Mucosa of rectum (tissue), 2 donors: Measurements from ENCODE around the gene FBXL20.

Source experiments
- H3K27ac ChIP-seq, 2 donors: one replicate each; pipeline ENCODE4 v1.7.0; 2013; ENCODE audit warnings: inconsistent platforms in 2 of 2, low read depth in 2 of 2, low read length in 2 of 2
- H3K27me3 ChIP-seq, 2 donors: one replicate each; pipeline ENCODE4 v1.7.0; 2013; ENCODE audit warnings: low read length in 2 of 2; ENCODE audit not compliant: control insufficient read depth in 2 of 2, insufficient read depth in 2 of 2
- H3K36me3 ChIP-seq, 2 donors: one replicate each; pipeline ENCODE4 v1.7.0; 2013; ENCODE audit warnings: low read length in 2 of 2; ENCODE audit not compliant: control insufficient read depth in 2 of 2, insufficient read depth in 2 of 2
- H3K4me1 ChIP-seq, 2 donors: one replicate each; pipeline ENCODE4 v1.7.0; 2013; ENCODE audit warnings: low read length in 2 of 2, mild to moderate bottlenecking in 1 of 2; ENCODE audit not compliant: control insufficient read depth in 2 of 2, insufficient read depth in 2 of 2
- H3K4me3 ChIP-seq, 2 donors: one replicate each; pipeline ENCODE4 v1.7.0; 2013; ENCODE audit warnings: low read length in 2 of 2
- H3K9ac ChIP-seq, 2 donors: one replicate each; pipeline ENCODE4 v1.7.0; 2013; ENCODE audit warnings: low read length in 2 of 2, low read depth in 1 of 2, mild to moderate bottlenecking in 1 of 2
- H3K9me3 ChIP-seq, 2 donors: one replicate each; pipeline ENCODE4 v1.7.0; 2013; ENCODE audit warnings: low read length in 2 of 2; ENCODE audit not compliant: control insufficient read depth in 2 of 2
- donor health status: healthy.
- donor health status: Normal muscosa, but diverticular disease.

The FBXL20 gene

DNA sequence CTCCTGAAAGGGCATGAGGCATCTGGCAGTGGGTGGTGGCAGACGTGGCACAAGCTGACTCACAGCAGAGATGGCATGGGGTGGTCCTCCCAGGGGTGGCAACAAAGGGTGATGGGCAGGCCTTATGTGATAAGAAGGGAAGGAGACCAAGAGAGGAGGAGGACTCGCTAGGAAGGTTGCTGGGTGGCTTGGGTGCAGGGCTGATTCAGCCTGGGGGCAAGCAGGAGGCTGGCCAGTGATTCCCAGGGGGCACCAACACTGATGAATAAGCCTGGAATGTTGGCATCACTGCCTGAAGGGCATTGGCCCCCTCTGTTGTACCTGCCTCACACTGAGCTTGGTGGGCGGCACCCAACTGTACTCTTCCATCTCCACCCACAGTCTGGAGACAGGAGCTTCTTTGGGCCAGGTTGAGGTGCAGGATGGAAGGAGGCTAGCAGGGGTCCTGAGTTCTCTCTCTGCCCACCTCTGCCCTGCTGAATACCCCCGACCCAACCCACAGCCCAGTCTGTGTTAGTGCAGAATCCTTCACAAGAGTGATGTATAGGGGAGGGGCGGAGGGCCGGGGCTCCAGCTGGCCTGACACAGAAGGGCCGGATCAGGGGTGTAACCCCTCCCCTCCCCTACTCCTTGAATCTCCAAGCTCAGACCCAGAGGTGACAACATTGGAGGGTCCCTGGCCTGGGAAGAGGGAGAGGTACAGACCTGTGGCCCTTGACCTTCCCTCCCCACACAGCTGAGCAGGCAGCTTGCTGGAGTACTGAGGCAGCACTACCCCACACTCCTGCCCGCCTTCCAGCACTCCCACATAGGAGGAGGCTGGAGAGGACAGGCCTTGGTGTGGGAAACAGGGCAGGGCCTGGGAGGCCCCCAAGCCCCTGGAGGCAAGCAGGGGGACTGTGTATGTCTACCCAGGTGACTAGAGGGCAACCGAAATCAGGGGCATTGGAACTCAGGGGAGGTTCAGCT lies 178.3 kb downstream of the FBXL20 start:
- H3K9ac ChIP-seq = no peak overlapping the region
- H3K27me3 ChIP-seq = peaks cover 14 to 28% of the 10 kb centered on the region in 2 donors
- H3K9me3 ChIP-seq = no peaks in the 10 kb centered on the region
- H3K4me1 ChIP-seq = peaks cover 0 to 3% of the 10 kb centered on the region in 2 donors
- H3K27ac ChIP-seq = no peak overlapping the region
- H3K4me3 ChIP-seq = no peak overlapping the region
- no peaks in the 10 kb centered on the region for H3K36me3 ChIP-seq

DNA sequence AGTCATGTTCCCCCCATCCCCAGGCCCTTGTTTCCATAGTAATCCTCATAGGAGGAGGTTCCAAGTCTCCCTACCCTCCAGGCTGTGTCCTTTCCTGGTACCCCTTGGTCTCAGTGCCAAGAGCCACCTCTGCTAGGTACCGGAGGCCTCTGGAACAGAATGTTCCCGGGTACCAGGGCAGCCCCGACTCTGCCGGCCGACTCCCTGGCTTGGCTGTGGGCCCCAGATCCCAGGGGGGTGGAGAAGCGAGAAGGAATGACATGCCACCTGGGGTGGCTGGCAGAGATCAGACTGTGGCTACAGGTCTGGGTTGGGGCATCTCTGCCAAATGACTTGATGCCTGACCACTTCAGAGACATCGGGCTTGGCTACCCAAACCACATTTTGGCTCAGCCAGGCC lies 179.3 kb downstream of the FBXL20 start:
- H3K9ac ChIP-seq = no peak overlapping the region
- no peaks in the 10 kb centered on the region for H3K9me3 ChIP-seq
- H3K27ac ChIP-seq = no peak overlapping the region
- H3K4me3 ChIP-seq = no peak overlapping the region
- no peaks in the 10 kb centered on the region for H3K36me3 ChIP-seq
- peaks cover 0 to 3% of the 10 kb centered on the region in 2 donors for H3K4me1 ChIP-seq
- H3K27me3 ChIP-seq = peaks cover 12 to 26% of the 10 kb centered on the region in 2 donors

DNA sequence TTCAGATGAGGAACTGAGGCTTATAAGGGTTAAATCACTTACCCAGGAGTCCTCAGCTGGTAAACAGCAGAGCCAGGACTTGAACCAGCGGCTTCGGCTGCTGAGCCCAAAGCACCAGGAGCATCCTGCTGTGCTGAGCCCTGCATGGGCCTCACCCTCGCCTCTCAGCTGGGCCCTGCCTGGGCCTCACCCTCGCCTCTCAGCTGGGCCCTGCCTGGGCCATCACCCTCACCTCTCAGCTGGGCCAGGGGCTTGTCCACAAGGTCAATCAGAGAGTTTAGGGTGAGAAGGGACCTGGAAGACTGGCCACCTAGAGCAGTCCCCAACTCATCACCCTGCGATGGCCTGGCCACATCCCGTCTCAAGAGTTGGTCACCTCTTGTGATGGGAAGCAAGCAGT lies 179.9 kb downstream of the FBXL20 start:
- Histone ChIP-seq H3K4me3 (no peak overlapping the region), H3K9me3 (no peaks in the 10 kb centered on the region), H3K9ac (no peak overlapping the region), H3K4me1 (peaks cover 0 to 3% of the 10 kb centered on the region in 2 donors), H3K27me3 (peaks cover 14 to 25% of the 10 kb centered on the region in 2 donors), H3K36me3 (no peaks in the 10 kb centered on the region), H3K27ac (no peak overlapping the region)

DNA sequence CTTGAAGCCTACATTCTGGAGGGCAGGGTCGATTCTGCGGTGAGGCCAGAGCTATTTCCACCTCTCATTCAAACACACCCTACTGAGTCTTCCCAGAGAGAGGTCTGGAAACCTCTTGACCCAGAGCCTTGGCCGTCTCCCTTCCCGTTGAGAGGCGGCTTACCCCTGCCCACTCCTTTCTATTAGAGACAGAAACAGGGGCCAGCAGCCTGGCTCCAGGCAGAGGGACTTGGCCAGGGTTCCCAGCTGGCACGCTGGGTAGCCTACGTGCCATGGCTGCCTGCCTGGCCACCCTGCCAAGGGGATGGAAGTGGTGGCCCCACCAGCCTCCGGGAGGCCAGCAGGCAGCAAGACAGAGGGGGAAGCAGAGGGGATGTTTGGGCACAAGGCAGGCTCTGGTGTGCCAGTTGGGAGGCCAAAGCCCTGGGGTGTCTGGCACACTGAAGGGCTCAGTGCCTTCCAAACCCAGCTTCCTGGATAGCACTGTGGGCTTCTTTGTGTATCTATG lies 181.7 kb downstream of the FBXL20 start:
- no peak overlapping the region for H3K9ac ChIP-seq

DNA sequence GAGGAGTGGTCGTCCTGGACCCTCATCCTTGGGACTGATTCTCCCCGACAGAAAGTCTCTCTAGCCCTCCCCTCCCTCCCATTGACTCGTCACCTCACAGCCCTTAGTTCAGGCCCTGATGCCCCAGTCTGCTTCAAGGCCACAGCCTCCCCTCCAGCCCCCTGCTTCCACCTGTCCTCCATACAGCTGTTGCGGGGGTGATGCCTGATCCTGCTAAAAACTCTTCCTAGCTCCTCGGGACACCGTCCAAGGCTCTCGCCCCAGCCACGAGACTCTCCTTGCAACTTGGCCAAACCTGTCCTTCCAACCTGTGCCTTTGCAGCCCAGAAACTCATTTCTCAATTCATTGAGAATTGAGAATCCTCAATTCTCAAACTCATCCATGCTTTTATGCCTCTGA lies 182.5 kb downstream of the FBXL20 start:
- Histone ChIP-seq H3K36me3 (no peaks in the 10 kb centered on the region), H3K4me3 (no peak overlapping the region), H3K9me3 (no peaks in the 10 kb centered on the region), H3K4me1 (no peaks in the 10 kb centered on the region), H3K27me3 (peaks cover 7 to 8% of the 10 kb centered on the region in 2 donors), H3K9ac (no peak overlapping the region), H3K27ac (no peak overlapping the region)

More for the DNA sequence above, 181.7 kb downstream of the FBXL20 start:
- Histone ChIP-seq H3K27ac (no peak overlapping the region), H3K36me3 (no peaks in the 10 kb centered on the region), H3K9me3 (no peaks in the 10 kb centered on the region), H3K27me3 (peaks cover 8 to 14% of the 10 kb centered on the region in 2 donors), H3K4me3 (no peak overlapping the region), H3K4me1 (no peaks in the 10 kb centered on the region)

DNA sequence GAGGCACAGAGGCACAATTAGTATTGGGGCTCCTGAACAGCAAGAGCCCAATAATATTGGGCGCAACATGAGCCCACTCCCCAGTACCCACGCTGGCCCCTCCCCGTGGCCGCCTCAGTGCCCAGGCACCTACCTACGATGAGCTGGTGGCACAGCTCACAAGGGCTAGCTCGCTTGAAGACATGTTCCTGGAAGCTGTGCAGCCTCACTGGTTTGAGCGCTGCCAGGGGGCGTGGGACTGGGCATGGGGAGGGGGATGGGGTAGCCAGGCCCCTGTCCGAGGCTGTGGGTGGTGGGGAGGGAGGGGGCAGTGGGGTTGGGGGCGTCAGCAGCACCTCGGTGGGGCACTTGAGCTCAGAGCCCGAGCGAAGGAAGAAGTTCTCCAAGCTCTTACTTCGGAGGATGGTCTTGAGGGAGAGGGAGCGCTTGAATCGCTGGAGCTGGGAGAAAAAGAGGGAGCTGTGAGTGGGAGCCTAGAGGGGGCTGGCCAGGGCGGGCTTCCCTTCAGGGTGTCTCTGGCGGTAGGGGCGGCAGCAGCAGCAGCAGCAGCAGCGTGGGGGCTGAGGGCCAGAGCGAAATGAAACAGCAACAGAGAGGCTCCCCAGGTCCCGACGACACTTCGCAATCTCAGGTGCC lies 183.6 kb downstream of the FBXL20 start:
- Histone ChIP-seq H3K4me3 (no peak overlapping the region), H3K9me3 (no peaks in the 10 kb centered on the region), H3K27ac (no peak overlapping the region), H3K9ac (no peak overlapping the region), H3K4me1 (no peaks in the 10 kb centered on the region), H3K27me3 (peaks cover 0 to 7% of the 10 kb centered on the region in 2 donors), H3K36me3 (no peaks in the 10 kb centered on the region)

DNA sequence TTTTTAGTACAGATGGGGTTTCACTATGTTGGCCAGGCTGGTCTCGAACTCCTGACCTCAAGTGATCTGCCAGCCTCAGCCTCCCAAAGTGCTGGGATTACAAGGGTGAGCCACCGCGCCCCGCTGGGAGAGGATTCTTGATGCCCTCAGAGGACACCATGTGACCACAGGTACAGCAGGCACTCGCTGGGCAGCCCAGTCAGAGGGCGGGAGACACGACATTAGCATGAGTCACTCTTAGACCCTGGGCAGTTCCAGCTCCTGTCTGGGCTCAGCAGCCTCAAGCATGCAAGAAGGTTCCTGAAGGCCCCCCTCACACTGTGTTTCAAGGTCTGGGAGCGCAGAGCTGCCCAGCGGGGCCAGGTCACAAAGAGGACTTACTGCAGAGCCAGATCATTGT lies 187.6 kb downstream of the FBXL20 start:
- H3K27me3 ChIP-seq = peaks cover 2 to 3% of the 10 kb centered on the region in 2 donors

DNA sequence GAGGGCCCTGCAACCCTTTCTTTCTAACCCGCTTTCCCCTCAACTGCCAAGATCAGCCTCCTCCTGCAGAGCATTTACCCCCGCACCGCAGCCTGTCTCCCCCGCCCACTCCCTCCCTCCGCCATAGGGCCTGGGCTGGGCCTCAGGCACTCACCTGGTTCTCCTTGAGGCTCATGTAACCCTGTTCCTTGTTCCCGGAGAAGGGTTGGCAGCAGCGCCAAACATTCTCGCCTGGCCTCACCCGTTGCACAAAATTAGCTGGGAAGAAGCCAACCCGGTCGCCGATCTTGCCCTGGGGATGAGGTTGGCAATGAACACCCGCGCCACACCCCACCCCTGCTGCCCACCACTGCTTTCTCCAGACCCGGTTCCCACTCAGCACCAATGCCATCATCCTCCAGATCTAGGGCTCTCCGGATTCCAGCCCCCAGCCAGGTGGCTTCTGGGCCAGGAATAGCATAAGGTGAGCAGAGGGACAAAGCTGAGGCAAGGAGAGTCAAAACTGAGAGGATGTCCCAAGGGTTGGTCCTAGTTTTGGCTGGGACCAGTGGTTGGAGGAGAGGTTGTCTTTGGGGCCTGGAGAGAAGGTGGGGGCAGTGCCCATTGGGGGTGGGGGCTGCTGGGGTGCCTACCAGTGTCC lies 188.5 kb downstream of the FBXL20 start:
- H3K27ac ChIP-seq = no peak overlapping the region

More for the DNA sequence above, 187.6 kb downstream of the FBXL20 start:
- Histone ChIP-seq H3K9ac (no peak overlapping the region), H3K4me1 (peaks cover 8 to 12% of the 10 kb centered on the region in 2 donors), H3K36me3 (no peaks in the 10 kb centered on the region), H3K27ac (no peak overlapping the region), H3K9me3 (no peaks in the 10 kb centered on the region), H3K4me3 (no peak overlapping the region)

DNA sequence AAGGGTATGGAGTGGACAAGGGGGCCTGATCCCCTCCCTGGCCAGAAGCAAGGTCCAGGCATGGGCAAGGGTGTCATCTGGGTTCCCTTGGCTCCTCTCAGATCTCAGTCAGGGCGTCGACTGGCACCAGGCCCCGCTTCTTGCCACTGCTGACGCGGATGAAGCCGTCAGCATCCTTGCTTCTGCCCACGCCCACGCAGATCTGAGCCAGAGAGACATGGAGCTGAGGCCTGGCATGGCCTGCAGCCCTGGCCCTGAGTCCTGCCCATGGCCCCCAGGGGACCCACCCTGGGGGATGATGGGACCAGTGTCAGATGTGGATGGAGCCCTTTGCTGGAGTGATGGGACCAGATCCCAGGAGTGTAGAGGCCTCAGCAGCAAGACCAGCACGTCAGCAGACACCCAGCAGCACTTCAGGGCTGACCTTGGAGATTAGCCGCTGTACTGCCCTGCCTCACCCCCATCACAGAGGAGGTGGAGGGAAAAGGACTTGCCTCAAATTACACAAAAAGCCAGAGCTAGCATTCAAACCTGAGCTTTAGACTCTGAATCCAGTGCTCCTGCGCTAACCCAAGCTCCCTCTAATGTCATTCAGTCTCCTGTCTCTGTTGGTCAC lies 189.1 kb downstream of the FBXL20 start:
- peaks cover 11 to 15% of the 10 kb centered on the region in 2 donors for H3K4me1 ChIP-seq

More for the DNA sequence above, 188.5 kb downstream of the FBXL20 start:
- H3K27me3 ChIP-seq = peaks cover 2 to 3% of the 10 kb centered on the region in 2 donors
- no peak overlapping the region for H3K4me3 ChIP-seq
- H3K36me3 ChIP-seq = no peaks in the 10 kb centered on the region
- H3K9me3 ChIP-seq = no peaks in the 10 kb centered on the region
- H3K9ac ChIP-seq = no peak overlapping the region
- H3K4me1 ChIP-seq = peaks cover 11 to 15% of the 10 kb centered on the region in 2 donors

More for the DNA sequence above, 189.1 kb downstream of the FBXL20 start:
- no peaks in the 10 kb centered on the region for H3K36me3 ChIP-seq
- H3K9me3 ChIP-seq = no peaks in the 10 kb centered on the region
- H3K27me3 ChIP-seq = peaks cover 2 to 3% of the 10 kb centered on the region in 2 donors
- no peak overlapping the region for H3K4me3 ChIP-seq
- no peak overlapping the region for H3K27ac ChIP-seq
- H3K9ac ChIP-seq = no peak overlapping the region
